Neuronal stem cell (in vitro differentiated cells): ENCODE data around the gene DIPK1C.

Source experiments
- DNase-seq: peaks from one replicate; pipeline ENCODE4 v3.0.0-alpha.2; 2013; ENCODE audit warnings: low spot score
- H2AFZ ChIP-seq: one replicate; pipeline ENCODE4 v1.6.1; 2013; ENCODE audit warnings: mild to moderate bottlenecking, low read length, inconsistent platforms
- H2AK5ac ChIP-seq: 2 replicates; pipeline ENCODE4 v1.6.1; 2013; ENCODE audit warnings: low read depth, mild to moderate bottlenecking, inconsistent platforms, low read length, moderate library complexity, mixed read lengths
- H2BK120ac ChIP-seq: 2 replicates; pipeline ENCODE4 v1.6.1; 2013; ENCODE audit warnings: low read depth, mild to moderate bottlenecking, inconsistent platforms, low read length, moderate library complexity, mixed read lengths
- H2BK12ac ChIP-seq: one replicate; pipeline ENCODE4 v1.6.1; 2013; ENCODE audit warnings: low read length, inconsistent platforms
- H2BK15ac ChIP-seq: 2 replicates; pipeline ENCODE4 v1.6.1; 2013; ENCODE audit warnings: mild to moderate bottlenecking, low read length, inconsistent platforms, mixed read lengths
- H2BK5ac ChIP-seq: one replicate; pipeline ENCODE4 v1.6.1; 2013; ENCODE audit warnings: inconsistent platforms, mild to moderate bottlenecking, low read length, moderate library complexity
- H3K14ac ChIP-seq: one replicate; pipeline ENCODE4 v1.6.1; 2013; ENCODE audit warnings: low read length, inconsistent platforms
- H3K18ac ChIP-seq: 2 replicates; pipeline ENCODE4 v1.6.1; 2013; ENCODE audit warnings: low read length, inconsistent platforms
- H3K23ac ChIP-seq: 2 replicates; pipeline ENCODE4 v1.6.1; 2013; ENCODE audit warnings: low read depth, mild to moderate bottlenecking, mixed read lengths, low read length, inconsistent platforms; ENCODE audit not compliant: poor library complexity
- H3K27ac ChIP-seq: replicated peaks from 3 replicates; pipeline ENCODE4 v1.5.1; 2013; ENCODE audit warnings: low read length, inconsistent platforms
- H3K27me3 ChIP-seq, 3 experiments: 2 replicates each; pipeline ENCODE4 v1.6.1; 2013; ENCODE audit warnings: low read length in 3 of 3, mild to moderate bottlenecking in 2 of 3, inconsistent platforms in 1 of 3, low read depth in 1 of 3, mixed read lengths in 1 of 3, moderate library complexity in 1 of 3; ENCODE audit not compliant: control insufficient read depth in 3 of 3, insufficient read depth in 3 of 3
- H3K36me3 ChIP-seq, 2 donors: replicated peaks in 1 of 2; 2 replicates each; pipeline ENCODE4 v1.6.1; 2013; ENCODE audit warnings: low read length in 2 of 2; ENCODE audit not compliant: control insufficient read depth in 2 of 2, insufficient read depth in 2 of 2
- H3K4ac ChIP-seq: 2 replicates; pipeline ENCODE4 v1.6.1; 2013; ENCODE audit warnings: inconsistent platforms, mild to moderate bottlenecking, low read length, moderate library complexity
- H3K4me1 ChIP-seq, 2 donors: 1 replicate in 1 of 2; 2 replicates in 1 of 2; pipeline ENCODE4 v1.6.1; 2013; ENCODE audit warnings: low read length in 2 of 2, low read depth in 1 of 2; ENCODE audit not compliant: control insufficient read depth in 2 of 2, insufficient read depth in 1 of 2
- H3K4me2 ChIP-seq: one replicate; pipeline ENCODE4 v1.6.1; 2013; ENCODE audit warnings: mild to moderate bottlenecking, low read length, inconsistent platforms; ENCODE audit not compliant: insufficient read depth, poor library complexity, severe bottlenecking
- H3K4me3 ChIP-seq, 2 donors: 2 replicates each; pipeline ENCODE4 v1.5.1; 2013; ENCODE audit warnings: low read length in 2 of 2, mild to moderate bottlenecking in 2 of 2, inconsistent platforms in 1 of 2, moderate library complexity in 1 of 2
- H3K79me1 ChIP-seq: one replicate; pipeline ENCODE4 v1.6.1; 2013; ENCODE audit warnings: low read depth, mild to moderate bottlenecking, inconsistent platforms, low read length, moderate library complexity
- H3K9ac ChIP-seq: one replicate; pipeline ENCODE4 v1.6.1; 2013; ENCODE audit warnings: mild to moderate bottlenecking, low read depth, low read length, inconsistent platforms; ENCODE audit not compliant: poor library complexity
- H3K9me3 ChIP-seq, 2 donors: replicated peaks in 1 of 2; 2 replicates each; pipeline versions ENCODE3 to v1.6.1; 2013; ENCODE audit warnings: low read length in 2 of 2, mild to moderate bottlenecking in 2 of 2, inconsistent platforms in 1 of 2, low read depth in 1 of 2, mixed read lengths in 1 of 2, moderate library complexity in 1 of 2; ENCODE audit not compliant: control insufficient read depth in 2 of 2, insufficient read depth in 1 of 2
- H4K8ac ChIP-seq: one replicate; pipeline ENCODE4 v1.6.1; 2013; ENCODE audit warnings: low read depth, mild to moderate bottlenecking, inconsistent platforms, low read length, moderate library complexity
- H4K91ac ChIP-seq: one replicate; pipeline ENCODE4 v1.6.1; 2013; ENCODE audit warnings: low read length, low read depth, mild to moderate bottlenecking, inconsistent platforms; ENCODE audit not compliant: poor library complexity
- WGBS, 2 donors: extraction: QIAGEN DNeasy Blood & Tissue Kit; methylation state at CpG; one replicate each; pipeline ENCODE4 v1.1.7; 2013; ENCODE audit warnings: missing lambda C conversion rate in 2 of 2, mixed read lengths in 1 of 2; ENCODE audit not compliant: insufficient read length in 2 of 2, insufficient replicate concordance in 1 of 2; ENCODE audit errors: extremely low coverage in 2 of 2; 5-methylcytosine and 5-hydroxymethylcytosine counted together

Gene DIPK1C

GRCh38 chr18:74399091-74399887, 57.8 kb downstream of the DIPK1C start:
- H3K36me3 ChIP-seq: no peaks in the 10 kb centered on the region
- H3K18ac ChIP-seq: no peak overlapping the region
- no peak overlapping the region for H2BK15ac ChIP-seq
- no peak overlapping the region for H3K4ac ChIP-seq
- no peak overlapping the region for H2AK5ac ChIP-seq
- H3K27ac ChIP-seq: no peak overlapping the region
- H2BK5ac ChIP-seq: no peak overlapping the region
- no peak overlapping the region for H3K14ac ChIP-seq
- no peak overlapping the region for H3K23ac ChIP-seq
- no peak overlapping the region for H2AFZ ChIP-seq
- no peaks in the 10 kb centered on the region for H3K9me3 ChIP-seq
- H3K4me2 ChIP-seq: no peak overlapping the region
- WGBS, 2 donors: no CpG with 5 or more reads among the region's 14 CpGs
- DNase-seq: no peak
- no peak overlapping the region for H2BK12ac ChIP-seq
- H4K8ac ChIP-seq: no peak overlapping the region
- no peaks in the 10 kb centered on the region for H3K79me1 ChIP-seq
- no peak overlapping the region for H3K9ac ChIP-seq
- peaks cover 0 to 15% (median 0%) of the 10 kb centered on the region in 3 experiments for H3K27me3 ChIP-seq
- no peak overlapping the region for H3K4me3 ChIP-seq
- no peak overlapping the region for H4K91ac ChIP-seq
- H3K4me1 ChIP-seq: no peaks in the 10 kb centered on the region
- H2BK120ac ChIP-seq: no peak overlapping the region

GRCh38 chr18:74397572-74397971, 59.5 kb downstream of the DIPK1C start:
- Histone ChIP-seq H3K4me1 (no peaks in the 10 kb centered on the region), H4K8ac (no peak overlapping the region), H2BK120ac (no peak overlapping the region), H2BK12ac (no peak overlapping the region), H3K27me3 (peaks cover 0 to 28% (median 0%) of the 10 kb centered on the region in 3 experiments), H3K4me2 (no peak overlapping the region), H3K27ac (no peak overlapping the region), H3K36me3 (no peaks in the 10 kb centered on the region), H2BK5ac (no peak overlapping the region), H2BK15ac (no peak overlapping the region), H3K79me1 (no peaks in the 10 kb centered on the region), H4K91ac (no peak overlapping the region), H3K23ac (no peak overlapping the region), H3K18ac (no peak overlapping the region), H2AFZ (no peak overlapping the region), H3K4ac (no peak overlapping the region), H3K9me3 (no peaks in the 10 kb centered on the region), H3K4me3 (no peak overlapping the region), H3K9ac (no peak overlapping the region), H3K14ac (no peak overlapping the region), H2AK5ac (no peak overlapping the region)
- DNase-seq: no peak
- WGBS, 2 donors: no CpG with 5 or more reads among the region's 7 CpGs

- no peak for DNase-seq
- H2AFZ ChIP-seq: no peak overlapping the region
- H3K23ac ChIP-seq: no peak overlapping the region
- H3K79me1 ChIP-seq: no peaks in the 10 kb centered on the region
- H3K9me3 ChIP-seq: no peaks in the 10 kb centered on the region
- peaks cover 0 to 28% (median 0%) of the 10 kb centered on the region in 3 experiments for H3K27me3 ChIP-seq
- WGBS, 2 donors: no CpG with 5 or more reads among the region's 16 CpGs
- H2AK5ac ChIP-seq: no peak overlapping the region
- no peak overlapping the region for H2BK5ac ChIP-seq
- H3K4ac ChIP-seq: no peak overlapping the region
- no peak overlapping the region for H3K18ac ChIP-seq
- H3K14ac ChIP-seq: no peak overlapping the region
- no peak overlapping the region for H3K9ac ChIP-seq
- H3K4me2 ChIP-seq: no peak overlapping the region
- no peak overlapping the region for H2BK120ac ChIP-seq
- no peak overlapping the region for H4K8ac ChIP-seq
- H4K91ac ChIP-seq: no peak overlapping the region
- no peak overlapping the region for H2BK15ac ChIP-seq
- H3K4me3 ChIP-seq: no peak overlapping the region
- no peak overlapping the region for H3K27ac ChIP-seq
- no peaks in the 10 kb centered on the region for H3K36me3 ChIP-seq
- no peaks in the 10 kb centered on the region for H3K4me1 ChIP-seq
- no peak overlapping the region for H2BK12ac ChIP-seq
These were observed 60.6 kb downstream of the DIPK1C start for GRCh38 chr18:74396171-74397169.

- no peaks in the 10 kb centered on the region for H3K4me1 ChIP-seq
- no peak overlapping the region for H3K27ac ChIP-seq
- no peak overlapping the region for H3K23ac ChIP-seq
- H2BK12ac ChIP-seq: no peak overlapping the region
- no peak for DNase-seq
- no peaks in the 10 kb centered on the region for H3K36me3 ChIP-seq
- H2BK120ac ChIP-seq: no peak overlapping the region
- no CpG with 5 or more reads among the region's 9 CpGs for WGBS, 2 donors
- no peak overlapping the region for H3K14ac ChIP-seq
- H3K79me1 ChIP-seq: no peaks in the 10 kb centered on the region
- no peak overlapping the region for H4K8ac ChIP-seq
- no peak overlapping the region for H4K91ac ChIP-seq
- no peak overlapping the region for H2AFZ ChIP-seq
- H3K4me2 ChIP-seq: no peak overlapping the region
- H2BK15ac ChIP-seq: peak overlapping the region; percentile 15
- H3K9me3 ChIP-seq: no peaks in the 10 kb centered on the region
- no peak overlapping the region for H3K9ac ChIP-seq
- H2BK5ac ChIP-seq: no peak overlapping the region
- H3K27me3 ChIP-seq: peaks cover 0 to 28% (median 0%) of the 10 kb centered on the region in 3 experiments
- no peak overlapping the region for H2AK5ac ChIP-seq
- H3K18ac ChIP-seq: peak overlapping the region; percentile 34
- H3K4ac ChIP-seq: no peak overlapping the region
- H3K4me3 ChIP-seq: no peak overlapping the region
These were observed 61.4 kb downstream of the DIPK1C start for GRCh38 chr18:74395648-74396154.
